Smooth muscle cell (in vitro differentiated cells): Measurements from ENCODE around the gene ADAMTS8. TPM values are rescaled to one million over a fixed set of nuclear protein-coding genes. Genes with fewer than 3 reads are reported as not detected.

Source experiments
- DNase-seq: peaks from one replicate; lab custom pipeline; 2025; ENCODE audit not compliant: unreplicated experiment; lab: John Stamatoyannopoulos, UW
- H2AFZ ChIP-seq: fragments of 200-600 bp; sonication (generic); 2 replicates; pipeline ENCODE4 v1.6.0; 2016; ENCODE audit warnings: antibody characterized with exemption, low read depth, mild to moderate bottlenecking
- H3F3A ChIP-seq: fragments of 200-600 bp; sonication (generic); 2 replicates; pipeline ENCODE4 v1.6.0; 2017; ENCODE audit warnings: antibody characterized with exemption, low read depth
- H3K27ac ChIP-seq: fragments of 200-600 bp; sonication (generic); 2 replicates; pipeline ENCODE4 v1.5.1; 2016; ENCODE audit warnings: low read depth, mild to moderate bottlenecking
- H3K27me3 ChIP-seq: fragments of 200-600 bp; sonication (generic); 2 replicates; pipeline ENCODE4 v1.6.1; 2016; ENCODE audit warnings: low read depth, mild to moderate bottlenecking
- H3K36me3 ChIP-seq: fragments of 200-600 bp; sonication (generic); 2 replicates; pipeline ENCODE4 v1.5.1; 2016; ENCODE audit warnings: low read depth
- H3K4me1 ChIP-seq: fragments of 200-600 bp; sonication (generic); 2 replicates; pipeline ENCODE4 v1.5.1; 2016; ENCODE audit warnings: low read depth
- H3K4me2 ChIP-seq: fragments of 200-600 bp; sonication (generic); 2 replicates; pipeline ENCODE4 v1.6.0; 2016; ENCODE audit warnings: mild to moderate bottlenecking
- H3K4me3 ChIP-seq: fragments of 200-600 bp; sonication (generic); 2 replicates; pipeline ENCODE4 v1.5.1; 2016; ENCODE audit warnings: mild to moderate bottlenecking
- H3K79me2 ChIP-seq: fragments of 200-600 bp; sonication (generic); 2 replicates; pipeline ENCODE4 v1.6.0; 2016; ENCODE audit warnings: low read depth, mild to moderate bottlenecking
- H3K9ac ChIP-seq: fragments of 200-600 bp; sonication (generic); 2 replicates; pipeline ENCODE4 v1.6.0; 2016; ENCODE audit warnings: low read depth
- H3K9me3 ChIP-seq: fragments of 200-600 bp; sonication (generic); replicated peaks from 2 replicates; pipeline ENCODE4 v1.5.1; 2016; ENCODE audit warnings: low read depth
- H4K20me1 ChIP-seq: fragments of 200-600 bp; sonication (generic); 2 replicates; pipeline ENCODE4 v1.6.0; 2016; ENCODE audit warnings: low read depth
- CTCF ChIP-seq: fragments of 200-600 bp; sonication (generic); IDR thresholded peaks from 2 replicates; pipeline ENCODE4 v1.5.1; 2017; ENCODE audit warnings: borderline replicate concordance, mild to moderate bottlenecking, antibody characterized with exemption; ENCODE audit not compliant: insufficient read depth, poor library complexity, severe bottlenecking
- WGBS: methylation state at CpG from one replicate; pipeline ENCODE4 v1.1.7; 2016; ENCODE audit warnings: low lambda C conversion rate; 5-methylcytosine and 5-hydroxymethylcytosine counted together
- polyA plus RNA-seq: library from polyadenylated mRNA; unstranded; fragments of >200 nt; fragmentation: Nextera tagmentation; extraction: Ambion mirVana; gene quantifications from 2 replicates; pipeline ENCODE4 v1.2.1, GENCODE V29; 2016
- total RNA-seq: library from RNA; depleted of rRNA; stranded (reverse); fragments of >200 nt; gene quantifications from 2 replicates; pipeline ENCODE4 v1.2.3, GENCODE V29; 2014

ADAMTS8 gene
- total and polyA plus RNA-seq, 2 experiments from 2014 or later, result not detected

- no peak for DNase-seq
- no peaks in the 10 kb centered on the region for H3K9me3 ChIP-seq
- 71% methylated on average over 16 of the region's 16 CpGs for WGBS
- peaks cover 2% of the 10 kb centered on the region for H3K4me1 ChIP-seq
- no peak overlapping the region for H3K27ac ChIP-seq
- H3K4me2 ChIP-seq, result no peak overlapping the region
- H4K20me1 ChIP-seq, result no peaks in the 10 kb centered on the region
- no peak for TF ChIP-seq CTCF
- no peak overlapping the region for H2AFZ ChIP-seq
- no peaks in the 10 kb centered on the region for H3F3A ChIP-seq
- no peak overlapping the region for H3K4me3 ChIP-seq
- no peaks in the 10 kb centered on the region for H3K79me2 ChIP-seq
- H3K36me3 ChIP-seq, result no peaks in the 10 kb centered on the region
- H3K9ac ChIP-seq, result no peak overlapping the region
- peaks cover 95% of the 10 kb centered on the region for H3K27me3 ChIP-seq
Measured at GRCh38 chr11:130423541-130424142, 4.8 kb downstream of the ADAMTS8 start.

- TF ChIP-seq CTCF, result no peak
- Histone ChIP-seq H3K27me3 (peaks cover 90% of the 10 kb centered on the region), H3K4me2 (no peak overlapping the region), H3K4me1 (no peaks in the 10 kb centered on the region), H4K20me1 (no peaks in the 10 kb centered on the region), H3K4me3 (no peak overlapping the region), H3K9ac (no peak overlapping the region), H3K79me2 (no peaks in the 10 kb centered on the region), H3F3A (no peaks in the 10 kb centered on the region), H3K36me3 (no peaks in the 10 kb centered on the region), H3K27ac (no peak overlapping the region), H3K9me3 (no peaks in the 10 kb centered on the region), H2AFZ (no peak overlapping the region)
- DNase-seq, result no peak
- WGBS, result 89% methylated on average over 22 of the region's 22 CpGs
Measured at GRCh38 chr11:130422251-130422995, 6.0 kb downstream of the ADAMTS8 start.

- Histone ChIP-seq H3K27me3 (peaks cover 83% of the 10 kb centered on the region), H2AFZ (no peak overlapping the region), H3K9ac (no peak overlapping the region), H3K79me2 (no peaks in the 10 kb centered on the region), H3K4me3 (no peak overlapping the region), H3K4me2 (no peak overlapping the region), H3K36me3 (no peaks in the 10 kb centered on the region), H3F3A (no peaks in the 10 kb centered on the region), H3K27ac (no peak overlapping the region), H3K4me1 (no peaks in the 10 kb centered on the region), H3K9me3 (no peaks in the 10 kb centered on the region), H4K20me1 (no peaks in the 10 kb centered on the region)
- no peak for TF ChIP-seq CTCF
- no peak for DNase-seq
- 97% methylated on average over 8 of the region's 8 CpGs for whole genome bisulfite sequencing
Measured at GRCh38 chr11:130421697-130422096, 6.7 kb downstream of the ADAMTS8 start.

- 89% methylated on average over 7 of the region's 7 CpGs for WGBS
- Histone ChIP-seq H3K4me3 (no peak overlapping the region), H3K36me3 (no peaks in the 10 kb centered on the region), H3K79me2 (no peaks in the 10 kb centered on the region), H3F3A (no peaks in the 10 kb centered on the region), H3K9me3 (no peaks in the 10 kb centered on the region), H3K4me2 (no peak overlapping the region), H3K9ac (no peak overlapping the region), H3K4me1 (no peaks in the 10 kb centered on the region), H4K20me1 (no peaks in the 10 kb centered on the region), H2AFZ (no peak overlapping the region), H3K27me3 (peaks cover 78% of the 10 kb centered on the region), H3K27ac (no peak overlapping the region)
- DNase-seq, result no peak
- TF ChIP-seq CTCF, result no peak
Measured at GRCh38 chr11:130421199-130421585, 7.2 kb downstream of the ADAMTS8 start.
